H54 (cell line): Measurements from ENCODE around the gene AGBL5.
A peak's percentile ranks its signal among the peaks of the same experiment; 100 is the strongest.

Experiments used
- DNase-seq: peaks from one replicate; pipeline ENCODE4 v3.0.0; 2011; ENCODE audit warnings: low spot score, mixed read lengths; ENCODE audit not compliant: insufficient read length
- FAIRE-seq: peaks from 3 replicates; lab custom pipeline; 2011; peaks lifted over from hg19 to GRCh38; lab: Jason Lieb, UNC
- POLR2A ChIP-seq: IDR thresholded peaks from 2 replicates; pipeline ENCODE4 v1.6.1; 2011; ENCODE audit warnings: low read depth, mild to moderate bottlenecking, low read length

Gene AGBL5

GRCh38 chr2:27014771-27015433 is 36.6 kb upstream of the AGBL5 start:
- no peak for FAIRE-seq
- DNase-seq, result no peak
- TF ChIP-seq POLR2A, result no peak

- FAIRE-seq (no peak), DNase-seq (peak; percentile 51)
- no peak for TF ChIP-seq POLR2A
Observed at GRCh38 chr2:27016801-27017325, 34.6 kb upstream of the AGBL5 start.

DNA sequence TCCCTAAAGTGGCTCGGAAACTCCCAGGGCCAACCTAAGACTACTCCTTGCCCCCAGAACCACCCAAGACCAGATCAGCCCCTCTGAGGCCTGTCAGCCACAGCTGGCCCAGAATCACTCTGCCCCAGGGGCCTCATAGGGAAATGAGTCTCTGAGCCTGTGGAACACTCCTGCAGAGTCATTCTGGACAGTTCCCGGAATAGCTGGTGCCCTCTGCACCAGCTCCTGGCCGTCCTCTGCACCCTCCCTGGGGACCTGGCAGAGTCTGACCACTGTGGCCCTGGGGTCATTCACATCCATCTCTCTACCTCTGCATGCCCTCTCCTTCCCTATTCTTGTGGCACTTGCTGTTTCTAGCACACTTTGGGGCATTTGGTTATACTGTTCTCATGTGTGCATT is 33.3 kb upstream of the AGBL5 start:
- DNase-seq, result no peak
- no peak for FAIRE-seq
- no peak for TF ChIP-seq POLR2A

GRCh38 chr2:27019459-27019858 is 32.0 kb upstream of the AGBL5 start:
- no peak for TF ChIP-seq POLR2A
- no peak for FAIRE-seq
- no peak for DNase-seq

DNA sequence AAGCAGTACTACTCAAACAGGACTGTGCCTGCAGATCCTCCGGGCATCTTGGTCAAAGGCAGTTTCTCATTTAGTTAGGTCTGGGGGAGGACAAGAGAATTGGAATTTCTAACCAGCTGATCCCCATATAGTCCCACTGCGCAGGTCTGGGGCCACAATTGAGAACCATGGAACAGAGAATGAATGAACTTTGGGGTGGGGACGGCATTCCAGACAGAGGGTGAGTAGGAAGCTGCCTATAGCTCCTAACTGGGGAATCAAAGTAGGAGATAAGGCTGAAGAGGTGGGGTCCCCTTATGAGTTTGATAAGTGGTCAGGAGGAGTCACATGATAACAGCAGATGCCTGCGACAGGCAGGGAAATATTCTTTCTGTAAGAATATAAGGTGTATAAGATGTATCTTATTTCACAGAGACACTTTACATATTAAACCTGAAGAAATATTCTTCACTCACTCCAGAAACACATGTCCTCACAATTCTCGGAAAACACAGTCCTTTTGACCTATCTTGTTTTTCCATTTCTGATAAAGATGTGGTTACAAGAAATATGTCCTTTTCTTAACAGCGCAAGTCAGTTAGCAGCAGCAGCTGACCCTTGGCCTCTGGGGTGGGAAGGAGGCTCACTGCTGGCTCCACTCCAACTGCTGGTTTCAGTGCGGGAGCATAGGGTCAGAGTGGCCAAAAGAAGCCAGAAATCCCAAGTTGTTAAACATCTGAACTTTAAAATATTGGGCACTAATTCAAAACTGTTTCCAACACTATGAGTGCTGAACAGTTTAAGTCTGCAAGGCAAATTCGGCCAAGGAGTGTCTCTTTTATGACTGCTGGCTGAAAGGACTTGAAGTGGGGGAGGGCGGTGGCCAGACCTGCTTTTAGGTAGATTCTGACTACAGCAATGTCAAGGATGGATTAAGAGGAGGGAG is 31.3 kb upstream of the AGBL5 start:
- FAIRE-seq (no peak), DNase-seq (no peak)
- no peak for TF ChIP-seq POLR2A

GRCh38 chr2:27021253-27022049 is 30.0 kb upstream of the AGBL5 start:
- DNase-seq, result no peak
- FAIRE-seq, result no peak
- no peak for TF ChIP-seq POLR2A

DNA sequence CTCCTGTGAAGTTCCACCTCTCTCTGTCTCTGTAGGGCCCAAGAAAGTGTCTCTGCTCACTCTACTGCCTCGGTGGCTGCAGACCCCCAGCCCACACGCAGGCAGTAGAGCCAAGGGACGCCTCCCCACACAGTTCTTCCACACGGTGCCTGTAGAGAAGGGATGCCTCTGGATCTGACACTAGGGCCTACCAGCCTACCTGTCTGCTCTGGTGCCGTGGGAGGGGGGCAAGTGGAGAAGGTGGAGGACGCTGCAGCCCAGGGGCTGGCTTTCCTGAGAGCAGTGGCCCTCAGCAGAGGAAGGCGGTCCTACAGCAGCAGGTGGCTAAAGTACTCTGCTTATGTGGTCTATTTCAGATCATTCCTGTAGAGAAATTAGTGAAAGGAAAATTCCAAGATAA is 27.7 kb upstream of the AGBL5 start:
- DNase-seq, result no peak
- TF ChIP-seq POLR2A, result no peak
- no peak for FAIRE-seq

DNA sequence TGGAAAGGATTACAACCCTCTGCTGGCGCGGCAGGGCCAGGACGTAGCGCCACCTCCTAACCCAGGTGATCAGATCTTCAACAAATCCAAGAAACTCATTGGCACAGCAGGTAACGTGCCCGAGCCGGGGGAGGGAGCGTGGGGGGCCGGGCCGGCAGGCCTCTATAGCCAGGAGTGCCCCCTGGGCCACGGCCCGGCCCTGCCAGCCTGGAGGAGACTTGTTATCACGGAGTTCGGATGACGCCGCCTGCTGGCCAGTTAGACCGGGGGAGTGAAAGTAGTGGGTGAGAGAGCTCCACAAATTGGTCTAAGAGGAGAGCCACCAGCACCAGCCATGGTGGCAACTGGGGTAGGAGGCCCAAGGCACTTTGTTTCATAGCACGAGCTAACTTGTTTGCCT is 27.3 kb upstream of the AGBL5 start:
- DNase-seq, result no peak
- TF ChIP-seq POLR2A, result no peak
- no peak for FAIRE-seq

GRCh38 chr2:27024812-27025211 is 26.7 kb upstream of the AGBL5 start:
- TF ChIP-seq POLR2A, result no peak
- no peak for DNase-seq
- FAIRE-seq, result no peak

- DNase-seq (no peak), FAIRE-seq (no peak)
- TF ChIP-seq POLR2A, result no peak
Observed at GRCh38 chr2:27025281-27025800, 26.1 kb upstream of the AGBL5 start.

DNA sequence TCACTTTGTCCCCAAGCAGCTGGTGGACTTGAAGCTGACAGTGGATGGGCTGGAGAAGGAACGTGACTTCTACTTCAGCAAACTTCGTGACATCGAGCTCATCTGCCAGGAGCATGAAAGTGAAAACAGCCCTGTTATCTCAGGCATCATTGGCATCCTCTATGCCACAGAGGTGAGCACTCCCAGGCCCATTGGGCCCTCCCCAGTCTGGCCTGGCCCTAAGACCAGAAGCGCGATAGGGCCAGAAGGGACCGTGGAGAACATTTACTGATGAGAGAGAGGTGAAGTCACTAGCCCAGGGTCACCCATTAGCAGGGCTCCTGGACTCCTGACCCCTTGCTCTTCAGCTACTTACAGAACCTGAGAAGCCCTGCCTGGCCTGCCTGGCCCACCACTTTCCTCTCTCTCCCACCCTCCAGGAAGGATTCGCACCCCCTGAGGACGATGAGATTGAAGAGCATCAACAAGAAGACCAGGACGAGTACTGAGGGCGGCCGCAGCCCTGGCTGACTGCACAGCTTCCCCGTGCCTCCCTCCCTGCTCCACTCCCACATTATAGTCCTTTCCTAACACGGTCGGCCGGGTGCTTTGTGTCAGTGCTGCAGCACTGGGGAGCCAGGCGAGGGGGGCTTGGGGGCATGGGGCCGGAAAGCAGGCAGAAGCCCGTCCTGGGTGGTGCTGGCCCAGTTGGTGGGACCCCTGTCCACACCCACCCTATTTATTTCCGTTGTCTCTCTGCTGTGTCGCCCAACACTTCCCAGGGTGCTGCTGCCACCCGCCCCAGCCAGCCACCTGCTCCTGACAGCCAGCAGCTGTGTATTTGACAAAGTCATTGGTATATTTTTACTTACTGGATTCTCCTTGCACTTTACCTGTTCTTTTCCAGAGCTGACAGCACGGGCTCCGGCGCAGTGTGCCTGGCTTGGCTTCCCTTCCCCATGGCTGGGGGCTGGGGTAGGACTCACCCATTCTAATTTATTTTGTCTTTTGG is 25.3 kb upstream of the AGBL5 start:
- DNase-seq (no peak), FAIRE-seq (no peak)
- no peak for TF ChIP-seq POLR2A

GRCh38 chr2:27027211-27027651 is 24.2 kb upstream of the AGBL5 start:
- DNase-seq (no peak), FAIRE-seq (no peak)
- no peak for TF ChIP-seq POLR2A

DNA sequence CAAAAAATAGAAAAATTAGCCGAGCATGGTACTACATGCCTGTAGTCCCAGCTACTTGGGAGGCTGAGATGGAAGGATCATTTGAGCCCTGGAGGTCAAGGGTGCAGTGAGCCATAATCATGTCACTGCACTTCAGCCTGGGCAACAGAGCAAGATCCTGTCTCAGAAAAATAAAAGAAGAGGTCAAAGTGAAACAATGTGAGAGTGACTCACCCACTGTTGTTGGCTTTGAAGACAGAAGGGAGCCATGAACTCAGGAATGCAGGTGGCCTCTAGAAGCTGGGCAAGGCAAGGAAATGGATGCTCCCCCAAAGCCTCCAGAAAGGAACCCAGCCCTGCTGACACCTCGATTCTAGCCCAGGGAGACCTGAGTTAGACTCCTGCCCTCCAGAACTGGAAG is 22.4 kb upstream of the AGBL5 start:
- no peak for TF ChIP-seq POLR2A
- no peak for DNase-seq
- no peak for FAIRE-seq
